Hematopoietic multipotent progenitor cell (in vitro differentiated cells): Measurements from ENCODE around the gene OR5AR1. TPM values are rescaled to one million over a fixed set of nuclear protein-coding genes. Genes with fewer than 3 reads are reported as not detected.
"Not testable (repeated sequence)": the region's sequence is repeated elsewhere in the genome, so short reads cannot be mapped to it uniquely, and the experiment has no call there.

Experiments used
- DNase-seq, 3 donors: peaks; one replicate each; pipeline ENCODE4 v3.0.0-alpha.2; 2011 to 2015; ENCODE audit warnings: low read depth in 2 of 3, low spot score in 2 of 3
- total RNA-seq: library from RNA; depleted of rRNA; stranded (reverse); fragments of >200 nt; gene quantifications from one replicate; pipeline ENCODE4 v1.2.3, GENCODE V29; 2012

The OR5AR1 gene
- total RNA-seq: not detected

GRCh38 chr11:56663386-56663785 is at the start of gene OR5AR1:
OR5AR1 (plus strand) TSS chr11:56663686; CDS start chr11:56663686, 0 bp downstream.
- DNase-seq: no peak

- peak in 2 of 3 donors; percentile 0 to 12 for DNase-seq
Observed at GRCh38 chr11:56624661-56625110, 38.8 kb upstream of the OR5AR1 start.

- no peak for DNase-seq
Observed at GRCh38 chr11:56625946-56626345, 37.5 kb upstream of the OR5AR1 start.

- no peak for DNase-seq
Observed at GRCh38 chr11:56632329-56632728, 31.2 kb upstream of the OR5AR1 start.

- no peak for DNase-seq
Observed at GRCh38 chr11:56636861-56637260, 26.6 kb upstream of the OR5AR1 start.

GRCh38 chr11:56637500-56637899 is 26.0 kb upstream of the OR5AR1 start:
- DNase-seq: no peak

- no peak for DNase-seq
Observed at GRCh38 chr11:56642339-56642738, 21.1 kb upstream of the OR5AR1 start, which contains the start of gene OR5AP2. OR5AP2 (minus strand) TSS chr11:56642439; CDS start chr11:56642439, 0 bp downstream.

GRCh38 chr11:56659755-56660154 is 3.7 kb upstream of the OR5AR1 start:
- no peak for DNase-seq

- no peak for DNase-seq
Observed at GRCh38 chr11:56670984-56671383, 7.5 kb downstream of the OR5AR1 start.

GRCh38 chr11:56688554-56689100 is 25.1 kb downstream of the OR5AR1 start:
- DNase-seq: no peak

- DNase-seq: not testable (repeated sequence)
Observed at GRCh38 chr11:56691179-56691578, 27.7 kb downstream of the OR5AR1 start.

GRCh38 chr11:56693428-56693827 is 29.9 kb downstream of the OR5AR1 start:
- DNase-seq: no peak

- no peak for DNase-seq
Observed at GRCh38 chr11:56698795-56699194, 35.3 kb downstream of the OR5AR1 start, which contains the start of gene OR9G1. OR9G1 (plus strand) TSS chr11:56699095; CDS start chr11:56700388, 1,293 bp downstream.

GRCh38 chr11:56700242-56700913 is 36.9 kb downstream of the OR5AR1 start:
- no peak for DNase-seq

GRCh38 chr11:56700914-56701485 is 37.5 kb downstream of the OR5AR1 start:
- DNase-seq: no peak

- DNase-seq: no peak
Observed at GRCh38 chr11:56705784-56706396, 42.4 kb downstream of the OR5AR1 start.

- no peak for DNase-seq
Observed at GRCh38 chr11:56706486-56706885, 43.0 kb downstream of the OR5AR1 start.

GRCh38 chr11:56714206-56714605 is 50.7 kb downstream of the OR5AR1 start:
- DNase-seq: no peak
